A549 (cell line): Measurements from ENCODE around the gene RPL37A.

Experiments used
- BCL3 ChIP-seq: fragments of >200 bp; sonication (Bioruptor Twin); formaldehyde crosslinking; IDR thresholded peaks from 3 replicates; pipeline ENCODE4 v1.6.1; 2016
- CBX2 ChIP-seq: fragments of 200-600 bp; sonication (generic); IDR thresholded peaks from 2 replicates; pipeline ENCODE4 v1.6.1; 2016; ENCODE audit warnings: low read depth, mild to moderate bottlenecking, borderline replicate concordance
- CHD2 ChIP-seq: fragments of 150-350 bp; IDR thresholded peaks from 2 replicates; pipeline ENCODE4 v1.6.1; 2014; ENCODE audit warnings: low read length; ENCODE audit not compliant: partially characterized antibody
- EHMT2 ChIP-seq: fragments of 200-600 bp; sonication (generic); IDR thresholded peaks from 2 replicates; pipeline ENCODE4 v1.6.1; 2016; ENCODE audit warnings: antibody characterized with exemption, low read depth, mild to moderate bottlenecking, moderate library complexity
- ESRRA ChIP-seq: fragments of 150-350 bp; IDR thresholded peaks from 2 replicates; pipeline ENCODE4 v1.6.1; 2014; ENCODE audit warnings: mild to moderate bottlenecking, low read length, borderline replicate concordance
- MAX ChIP-seq: IDR thresholded peaks from 2 replicates; pipeline ENCODE4 v1.6.1; 2012
- MYC ChIP-seq: IDR thresholded peaks from 2 replicates; pipeline ENCODE4 v1.6.1; 2012; ENCODE audit warnings: mild to moderate bottlenecking, inconsistent platforms, low read length, improper control_type of control experiment, borderline replicate concordance
- PBX3 ChIP-seq: IDR thresholded peaks from 2 replicates; pipeline ENCODE4 v1.6.1; 2012
- POLR2A ChIP-seq: IDR thresholded peaks from 2 replicates; pipeline ENCODE4 v1.6.1; 2012; ENCODE audit warnings: mild to moderate bottlenecking, low read length
- POLR2AphosphoS2 ChIP-seq: conservative IDR thresholded peaks from 2 replicates; pipeline ENCODE4 v1.6.1; 2012; ENCODE audit warnings: low read length, improper control_type of control experiment, inconsistent platforms
- RCOR1 ChIP-seq: fragments of 150-350 bp; IDR thresholded peaks from 2 replicates; pipeline ENCODE4 v1.6.1; 2014; ENCODE audit warnings: antibody characterized with exemption, low read length, low read depth
- ZFP36 ChIP-seq: fragments of 450-650 bp; IDR thresholded peaks from 2 replicates; pipeline ENCODE4 v1.6.1; 2014; ENCODE audit warnings: borderline replicate concordance; ENCODE audit not compliant: partially characterized antibody
- TF ChIP-seq, protein P1 (sequence below): fragments of >200 bp; sonication (Bioruptor Twin); formaldehyde crosslinking; IDR thresholded peaks from 3 replicates; pipeline ENCODE4 v1.5.1; 2016
- TF ChIP-seq, protein P2 (sequence below): fragments of 450-650 bp; IDR thresholded peaks from 2 replicates; pipeline ENCODE4 v1.6.1; 2014; ENCODE audit warnings: antibody characterized with exemption

- TF ChIP-seq, protein P1, sequence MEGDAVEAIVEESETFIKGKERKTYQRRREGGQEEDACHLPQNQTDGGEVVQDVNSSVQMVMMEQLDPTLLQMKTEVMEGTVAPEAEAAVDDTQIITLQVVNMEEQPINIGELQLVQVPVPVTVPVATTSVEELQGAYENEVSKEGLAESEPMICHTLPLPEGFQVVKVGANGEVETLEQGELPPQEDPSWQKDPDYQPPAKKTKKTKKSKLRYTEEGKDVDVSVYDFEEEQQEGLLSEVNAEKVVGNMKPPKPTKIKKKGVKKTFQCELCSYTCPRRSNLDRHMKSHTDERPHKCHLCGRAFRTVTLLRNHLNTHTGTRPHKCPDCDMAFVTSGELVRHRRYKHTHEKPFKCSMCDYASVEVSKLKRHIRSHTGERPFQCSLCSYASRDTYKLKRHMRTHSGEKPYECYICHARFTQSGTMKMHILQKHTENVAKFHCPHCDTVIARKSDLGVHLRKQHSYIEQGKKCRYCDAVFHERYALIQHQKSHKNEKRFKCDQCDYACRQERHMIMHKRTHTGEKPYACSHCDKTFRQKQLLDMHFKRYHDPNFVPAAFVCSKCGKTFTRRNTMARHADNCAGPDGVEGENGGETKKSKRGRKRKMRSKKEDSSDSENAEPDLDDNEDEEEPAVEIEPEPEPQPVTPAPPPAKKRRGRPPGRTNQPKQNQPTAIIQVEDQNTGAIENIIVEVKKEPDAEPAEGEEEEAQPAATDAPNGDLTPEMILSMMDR, result no peak
- TF ChIP-seq POLR2AphosphoS2 (no peak), POLR2A (no peak), MYC (no peak), RCOR1 (no peak), PBX3 (no peak), CBX2 (no peak), ZFP36 (no peak), MAX (no peak), ESRRA (no peak), BCL3 (no peak), EHMT2 (no peak), CHD2 (no peak)
- TF ChIP-seq, protein P2, sequence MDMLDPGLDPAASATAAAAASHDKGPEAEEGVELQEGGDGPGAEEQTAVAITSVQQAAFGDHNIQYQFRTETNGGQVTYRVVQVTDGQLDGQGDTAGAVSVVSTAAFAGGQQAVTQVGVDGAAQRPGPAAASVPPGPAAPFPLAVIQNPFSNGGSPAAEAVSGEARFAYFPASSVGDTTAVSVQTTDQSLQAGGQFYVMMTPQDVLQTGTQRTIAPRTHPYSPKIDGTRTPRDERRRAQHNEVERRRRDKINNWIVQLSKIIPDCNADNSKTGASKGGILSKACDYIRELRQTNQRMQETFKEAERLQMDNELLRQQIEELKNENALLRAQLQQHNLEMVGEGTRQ, result no peak
Measured at GRCh38 chr2:216534809-216535208, 36.2 kb downstream of the RPL37A start.
